PC-9 (cell line): Measurements from ENCODE around the gene CDKN2AIP. TPM values are rescaled to one million over a fixed set of nuclear protein-coding genes. Genes with fewer than 3 reads are reported as not detected.
A peak's percentile ranks its signal among the peaks of the same experiment; 100 is the strongest.

ENCODE experiments used
- BruUV-seq: library from RNA; stranded (reverse); fragments of 400-500 nt; replicated peaks from 2 replicates; lab custom pipeline; 2021; lab: Mats Ljungman, UMichigan
- CTCF ChIA-PET: fragments of 300-600 bp; sonication (Branson Sonifier 250); formaldehyde crosslinking; loops from one replicate; lab custom pipeline; 2022; ENCODE audit warnings: antibody characterized with exemption; lab: Charles Lee
- POLR2A ChIA-PET: fragments of 300-600 bp; sonication (Branson Sonifier 250); formaldehyde crosslinking; loops from one replicate; lab custom pipeline; 2022; ENCODE audit warnings: antibody characterized with exemption; ENCODE audit not compliant: unreplicated experiment; lab: Charles Lee
- DNase-seq, 2 experiments: peaks; one replicate each; pipeline versions ENCODE4 v3.0.0 to v3.0.0-alpha.2; 2015 to 2022; ENCODE audit warnings: mixed read lengths in 1 of 2
- H2AFZ ChIP-seq: fragments of 200-600 bp; sonication (generic); 2 replicates; pipeline ENCODE4 v1.8.1; 2017; ENCODE audit warnings: antibody characterized with exemption
- H3F3A ChIP-seq: fragments of 200-600 bp; sonication (generic); 2 replicates; pipeline ENCODE4 v1.8.1; 2017; ENCODE audit warnings: antibody characterized with exemption, mild to moderate bottlenecking, low read depth; ENCODE audit not compliant: insufficient read depth
- H3K27ac ChIP-seq: fragments of 200-600 bp; sonication (generic); 2 replicates; pipeline ENCODE4 v1.6.1; 2016; ENCODE audit warnings: mixed run types
- H3K27me3 ChIP-seq: fragments of 200-600 bp; sonication (generic); 2 replicates; pipeline ENCODE4 v1.6.1; 2016; ENCODE audit warnings: low read depth, mixed run types; ENCODE audit not compliant: insufficient read depth
- H3K36me3 ChIP-seq: fragments of 200-600 bp; sonication (generic); 2 replicates; pipeline ENCODE4 v1.6.1; 2016; ENCODE audit warnings: low read depth, mixed run types
- H3K4me1 ChIP-seq: fragments of 200-600 bp; sonication (generic); replicated peaks from 2 replicates; pipeline ENCODE4 v1.6.1; 2016; ENCODE audit warnings: mixed run types; ENCODE audit not compliant: insufficient read depth
- H3K4me2 ChIP-seq: fragments of 200-600 bp; sonication (generic); 2 replicates; pipeline ENCODE4 v1.6.1; 2017; ENCODE audit warnings: mixed run types
- H3K4me3 ChIP-seq: fragments of 200-600 bp; sonication (generic); 2 replicates; pipeline ENCODE4 v1.6.1; 2016; ENCODE audit warnings: mixed run types
- H3K79me2 ChIP-seq: fragments of 200-600 bp; sonication (generic); 2 replicates; pipeline ENCODE4 v1.6.1; 2017; ENCODE audit warnings: low read depth, mixed run types
- H3K9me2 ChIP-seq: fragments of 200-600 bp; sonication (generic); 2 replicates; pipeline ENCODE4 v1.8.1; 2017; ENCODE audit warnings: mild to moderate bottlenecking; ENCODE audit not compliant: insufficient read depth
- H3K9me3 ChIP-seq: fragments of 200-600 bp; sonication (generic); 2 replicates; pipeline ENCODE4 v1.8.1; 2016; ENCODE audit warnings: low read depth; ENCODE audit not compliant: insufficient read depth
- H4K20me1 ChIP-seq: fragments of 200-600 bp; sonication (generic); 2 replicates; pipeline ENCODE4 v1.8.1; 2017; ENCODE audit not compliant: insufficient read depth
- CTCF ChIP-seq: fragments of 200-600 bp; sonication (generic); conservative IDR thresholded peaks from 2 replicates; pipeline ENCODE4 v1.6.1; 2017; ENCODE audit warnings: mixed run types, antibody characterized with exemption, mild to moderate bottlenecking, moderate library complexity
- EZH2 ChIP-seq: fragments of 200-600 bp; sonication (generic); IDR thresholded peaks from 2 replicates; pipeline ENCODE4 v1.8.0; 2017; ENCODE audit warnings: antibody characterized with exemption, low read depth
- intact Hi-C: fragments of 100-400 bp; cut with micrococcal nuclease; formaldehyde crosslinking; loops from one replicate; pipeline ENCODE4 v1.10.0; 2022; ENCODE audit not compliant: unreplicated experiment
- total RNA-seq: library from RNA; stranded (reverse); gene quantifications from 2 replicates; pipeline ENCODE4 v1.2.3, GENCODE V29; 2021

Gene CDKN2AIP
- total RNA-seq, 1 experiment from 2014 or later = 8.7 TPM

GRCh38 chr4:183485411-183486160 lies 41.1 kb downstream of the CDKN2AIP start:
- Histone ChIP-seq H3F3A (no peaks in the 10 kb centered on the region), H3K27me3 (no peaks in the 10 kb centered on the region), H3K4me1 (no peaks in the 10 kb centered on the region), H4K20me1 (no peaks in the 10 kb centered on the region), H3K9me2 (no peaks in the 10 kb centered on the region), H3K4me2 (no peak overlapping the region), H3K36me3 (no peaks in the 10 kb centered on the region), H2AFZ (no peak overlapping the region), H3K79me2 (no peaks in the 10 kb centered on the region), H3K9me3 (no peaks in the 10 kb centered on the region), H3K27ac (no peak overlapping the region), H3K4me3 (no peak overlapping the region)
- intact Hi-C loops = no loop called here
- no peak for DNase-seq
- ChIA-PET CTCF (no interaction called here), POLR2A (no interaction called here)
- TF ChIP-seq EZH2 (no peak), CTCF (no peak)
- no TSS peak for BruUV-seq

- Histone ChIP-seq H4K20me1 (no peaks in the 10 kb centered on the region), H3K4me2 (peak overlapping the region; percentile 65), H3F3A (peaks cover 30% of the 10 kb centered on the region), H3K9me3 (peaks cover 5% of the 10 kb centered on the region; the same call in 1 of the 2 replicates), H3K36me3 (no peaks in the 10 kb centered on the region), H3K79me2 (no peaks in the 10 kb centered on the region), H3K4me3 (no peak overlapping the region), H3K4me1 (peaks cover 29% of the 10 kb centered on the region), H3K9me2 (no peaks in the 10 kb centered on the region), H2AFZ (peak overlapping the region; percentile 60), H3K27me3 (no peaks in the 10 kb centered on the region), H3K27ac (peak overlapping the region; percentile 76)
- peak; percentile 75 to 90 for DNase-seq
- ChIA-PET CTCF (interaction anchor here (0.6 kb wide), 1 partner anchor 38 kb away, joined by 3 read pairs; no protein-coding TSS in a partner anchor), POLR2A (interaction anchor here (0.7 kb wide), 2 partner anchors 54 to 405 kb away, joined by 3 to 4 read pairs; no protein-coding TSS in a partner anchor)
- BruUV-seq = no TSS peak
- no peak for TF ChIP-seq EZH2
- TF ChIP-seq CTCF = no peak
- intact Hi-C loops = loop anchor here (1.0 kb wide), 1 partner anchor 11 kb away; no protein-coding TSS in a partner anchor
Observed at GRCh38 chr4:183492791-183493222, 48.4 kb downstream of the CDKN2AIP start.

GRCh38 chr4:183493246-183493645 lies 48.8 kb downstream of the CDKN2AIP start:
- Histone ChIP-seq H3K4me1 (peaks cover 29% of the 10 kb centered on the region), H3K4me2 (peak overlapping the region; percentile 65), H2AFZ (peak overlapping the region; percentile 60; the same call in 1 of the 2 replicates), H3K79me2 (no peaks in the 10 kb centered on the region), H3K27me3 (no peaks in the 10 kb centered on the region), H3K27ac (peak overlapping the region; percentile 76), H3K36me3 (no peaks in the 10 kb centered on the region), H4K20me1 (no peaks in the 10 kb centered on the region), H3K9me2 (no peaks in the 10 kb centered on the region), H3K4me3 (no peak overlapping the region), H3K9me3 (peaks cover 5% of the 10 kb centered on the region; the same call in 1 of the 2 replicates), H3F3A (peaks cover 30% of the 10 kb centered on the region)
- no peak for DNase-seq
- no TSS peak for BruUV-seq
- ChIA-PET POLR2A (interaction anchor here (0.7 kb wide), 2 partner anchors 54 to 405 kb away, joined by 3 to 4 read pairs; no protein-coding TSS in a partner anchor), CTCF (interaction anchor here (0.6 kb wide), 1 partner anchor 37 kb away, joined by 3 read pairs; no protein-coding TSS in a partner anchor)
- TF ChIP-seq CTCF = no peak
- no peak for TF ChIP-seq EZH2
- intact Hi-C loops = loop anchor here (1.0 kb wide), 1 partner anchor 11 kb away; no protein-coding TSS in a partner anchor
